Activated CD4-positive, alpha-beta T cell treated with anti-CD3 and anti-CD28 coated beads for 36 hours (primary cell): Measurements from ENCODE around the gene GJE1. TPM values are rescaled to one million over a fixed set of nuclear protein-coding genes. Genes with fewer than 3 reads are reported as not detected.
"Not testable (repeated sequence)": the region's sequence is repeated elsewhere in the genome, so short reads cannot be mapped to it uniquely, and the experiment has no call there.

ENCODE experiments used
- ATAC-seq: fragments of 200-7000 bp; cut with Tn5 transposase; one replicate; pipeline ENCODE4 v1.10.0; 2021; ENCODE audit warnings: mild to moderate bottlenecking, moderate library complexity
- CTCF ChIA-PET: fragments of 350-600 bp; sonication (Branson Sonifier 250); formaldehyde crosslinking; loops from one replicate; lab custom pipeline; 2021; ENCODE audit warnings: antibody characterized with exemption; lab: Charles Lee
- POLR2A ChIA-PET: fragments of 350-600 bp; sonication (Branson Sonifier 250); formaldehyde crosslinking; loops from one replicate; lab custom pipeline; 2021; ENCODE audit warnings: antibody characterized with exemption, inconsistent platforms; lab: Charles Lee
- DNase-seq: peaks from one replicate; pipeline ENCODE4 v3.0.0-alpha.2; 2020
- H3K27ac Mint-ChIP-seq: one replicate; pipeline ENCODE4 v1.8.0; 2021; ENCODE audit warnings: mixed read lengths
- H3K27me3 Mint-ChIP-seq: one replicate; pipeline ENCODE4 v1.8.0; 2021; ENCODE audit warnings: mixed read lengths
- H3K36me3 Mint-ChIP-seq: one replicate; pipeline ENCODE4 v1.8.0; 2021; ENCODE audit warnings: low read depth, mixed read lengths
- H3K4me1 Mint-ChIP-seq: one replicate; pipeline ENCODE4 v1.8.0; 2021; ENCODE audit warnings: mixed read lengths
- H3K4me3 Mint-ChIP-seq: one replicate; pipeline ENCODE4 v1.8.0; 2021; ENCODE audit warnings: mild to moderate bottlenecking, moderate library complexity, mixed read lengths
- H3K9me3 Mint-ChIP-seq: one replicate; pipeline ENCODE4 v1.8.0; 2021; ENCODE audit warnings: low read depth, mixed read lengths
- intact Hi-C, 2 experiments: fragments of 100-400 bp; cut with DNase I in 1 of 2; cut with micrococcal nuclease in 1 of 2; formaldehyde crosslinking; loops; one replicate each; pipeline versions ENCODE4 v1.14.2 to v1.15.1; 2022 to 2024; cut with DNase I, micrococcal nuclease
- total RNA-seq, 2 experiments: library from RNA; stranded (reverse); gene quantifications; one replicate each; pipeline ENCODE4 v1.2.3, GENCODE V29; 2021

The GJE1 gene
- total RNA-seq, 2 experiments from 2014 or later, result not detected

DNA sequence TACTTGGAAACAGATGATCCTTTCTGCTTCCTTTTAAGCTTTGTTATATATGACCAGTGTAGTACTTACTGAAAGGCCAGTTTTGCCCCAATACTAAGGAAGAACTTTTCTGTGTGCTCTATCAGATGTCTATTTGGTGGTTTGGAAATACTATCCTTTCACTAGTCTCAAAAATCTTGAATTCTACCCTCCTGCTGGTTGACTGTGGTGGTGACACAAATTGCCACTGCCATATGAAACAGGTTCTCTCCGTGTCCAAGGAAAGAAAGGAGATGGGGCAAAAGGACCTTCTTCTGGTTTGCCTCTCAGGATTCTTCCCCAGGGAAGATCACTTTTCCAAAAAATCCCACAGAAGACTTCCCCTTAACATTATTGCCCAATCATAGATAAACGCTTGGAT, 6.2 kb downstream of the GJE1 start:
- no peak for DNase-seq
- ChIA-PET POLR2A (no interaction called here), CTCF (interaction anchor here (0.6 to 1.4 kb wide), 3 partner anchors 8 to 1037 kb away, joined by 3 to 4 read pairs (median 3); partner anchors contain the start of genes NMBR and VTA1)
- peaks cover 5% of the 10 kb centered on the region for H3K27me3 Mint-ChIP-seq
- intact Hi-C loops, result no loop called here
- no peak overlapping the region for H3K27ac Mint-ChIP-seq
- no peaks in the 10 kb centered on the region for H3K9me3 Mint-ChIP-seq
- H3K4me3 Mint-ChIP-seq, result no peak overlapping the region
- H3K4me1 Mint-ChIP-seq, result no peaks in the 10 kb centered on the region
- ATAC-seq, result no peak
- H3K36me3 Mint-ChIP-seq, result no peaks in the 10 kb centered on the region

DNA sequence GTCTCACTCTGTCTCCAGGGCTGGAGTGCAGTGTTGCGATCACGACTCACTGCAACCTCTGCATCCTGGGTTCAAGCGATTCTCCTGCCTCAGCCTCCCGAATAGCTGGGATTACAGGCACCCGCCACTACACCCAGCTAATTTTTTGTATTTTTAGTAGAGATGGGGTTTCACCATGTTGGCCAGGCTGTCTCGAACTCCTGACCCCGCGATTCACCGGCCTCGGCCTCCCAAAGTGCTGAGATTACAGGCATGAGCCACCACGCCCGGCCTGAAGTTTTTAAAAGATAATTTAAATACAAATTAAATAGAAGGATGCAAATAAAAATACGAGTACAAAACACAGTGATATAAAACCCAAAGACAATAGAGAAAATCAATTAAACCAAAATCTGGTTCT, 8.8 kb downstream of the GJE1 start:
- CTCF ChIA-PET, result interaction anchor here (1.1 to 7.5 kb wide), 2 partner anchors 15 to 66 kb away, joined by 4 to 69 read pairs; no protein-coding TSS in a partner anchor
- DNase-seq, ATAC-seq, H3K27ac Mint-ChIP-seq, H3K36me3 Mint-ChIP-seq, H3K4me3 Mint-ChIP-seq, POLR2A ChIA-PET, H3K27me3 Mint-ChIP-seq, H3K9me3 Mint-ChIP-seq: not testable (repeated sequence)
- peaks cover 12% of the 10 kb centered on the region for H3K4me1 Mint-ChIP-seq
- intact Hi-C loops, result loop anchor here (10.0 kb wide), 3 partner anchors 403 to 1313 kb away; partner anchors contain the start of genes ADAT2 (in 1 of the 2) and PEX3 (in 1 of the 2)

DNA sequence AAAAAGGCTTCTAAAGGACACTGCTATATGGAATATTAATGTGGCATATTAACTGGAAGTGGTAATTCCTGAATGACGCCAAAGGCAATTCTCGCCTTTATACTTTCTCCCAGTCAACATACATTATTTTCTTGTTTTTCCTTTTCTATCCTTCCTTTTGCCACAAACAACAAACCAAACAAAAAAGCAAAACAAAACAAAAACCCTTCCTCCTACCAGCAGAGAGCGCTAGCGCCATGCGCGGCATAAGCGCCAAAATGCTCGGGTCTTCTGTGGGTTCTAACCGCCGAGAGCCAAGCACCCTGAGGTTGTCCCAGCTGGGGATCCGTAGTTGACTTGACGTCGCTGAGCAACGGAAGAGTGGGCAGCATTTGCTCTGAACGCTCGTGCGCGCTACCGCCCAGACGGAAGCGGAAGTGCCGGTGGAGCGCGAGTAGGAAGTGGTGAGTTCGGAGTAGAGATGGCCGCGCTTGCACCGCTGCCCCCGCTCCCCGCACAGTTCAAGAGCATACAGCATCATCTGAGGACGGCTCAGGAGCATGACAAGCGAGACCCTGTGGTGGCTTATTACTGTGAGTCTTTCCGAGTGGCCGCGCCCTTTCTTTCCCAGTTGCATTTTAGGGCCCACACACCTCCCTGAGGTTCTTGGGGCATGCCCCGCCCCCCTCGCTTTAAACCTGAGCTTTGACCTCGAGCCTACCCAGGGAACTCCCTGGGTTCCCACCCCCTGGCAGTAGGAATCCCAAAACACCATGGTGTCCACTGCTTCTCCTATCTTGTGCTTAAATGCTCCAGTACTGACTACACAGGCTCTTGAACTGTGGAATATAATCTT, 14.3 kb downstream of the GJE1 start, which contains the start of the genes NMBR and VTA1:
TSS of gene NMBR (minus strand) at position 295 of the 835 bp plus-strand sequence. CDS start 58,464 bp downstream, outside the sequence.
TSS of gene VTA1 (plus strand) at position 436 of the 835 bp plus-strand sequence. CDS start at position 461, 25 bp downstream.
- Mint-ChIP-seq H3K4me1 (peaks cover 56% of the 10 kb centered on the region), H3K36me3 (peaks cover 19% of the 10 kb centered on the region), H3K4me3 (peak within 1 kb of the TSS; percentile 97), H3K27me3 (no peaks in the 10 kb centered on the region), H3K9me3 (no peaks in the 10 kb centered on the region), H3K27ac (peak within 1 kb of the TSS; percentile 95)
- peak; percentile 98 for DNase-seq
- peak; percentile 98 for ATAC-seq
- intact Hi-C loops, result loop anchor here (1.0 to 10.0 kb wide), 12 partner anchors 60 to 1695 kb away; partner anchors contain the start of genes ADAT2 (in 2 of the 2), PEX3 (in 2 of the 2), ADGRG6 (in 1 of the 2) and LTV1 (in 1 of the 2)
- POLR2A ChIA-PET, result interaction anchor here (0.7 to 0.8 kb wide), 2 partner anchors 9 to 18 kb away, joined by 4 to 6 read pairs; no protein-coding TSS in a partner anchor
- CTCF ChIA-PET, result interaction anchor here (0.6 to 7.5 kb wide), 13 partner anchors 8 to 327 kb away, joined by 3 to 69 read pairs (median 5); no protein-coding TSS in a partner anchor

DNA sequence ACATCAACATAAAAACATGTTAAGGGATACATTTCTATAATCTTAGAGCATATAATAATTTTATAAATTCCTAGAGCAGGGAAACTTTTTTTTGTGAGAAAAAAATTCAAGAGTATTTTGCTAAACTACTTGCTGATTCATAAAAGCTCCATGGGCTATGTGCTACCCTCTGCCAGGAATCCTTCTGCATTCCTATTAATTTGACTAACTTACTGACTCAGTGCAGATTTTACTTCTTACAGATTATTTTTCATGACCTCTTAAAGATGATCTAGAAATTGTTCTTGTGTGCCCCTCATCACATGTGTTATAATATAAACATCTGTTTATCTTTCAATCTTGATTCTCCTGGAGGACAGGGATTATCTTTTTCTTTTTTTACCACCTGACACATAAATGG, 20.0 kb downstream of the GJE1 start:
- Mint-ChIP-seq H3K4me3 (no peak overlapping the region), H3K36me3 (peaks cover 21% of the 10 kb centered on the region), H3K27ac (peak overlapping the region; percentile 17), H3K9me3 (no peaks in the 10 kb centered on the region), H3K27me3 (no peaks in the 10 kb centered on the region), H3K4me1 (peaks cover 73% of the 10 kb centered on the region)
- ChIA-PET CTCF (interaction anchor here (6.1 kb wide), 1 partner anchor 56 kb away, joined by 36 read pairs; no protein-coding TSS in a partner anchor), POLR2A (interaction anchor here (1.0 kb wide), 1 partner anchor 243 kb away, joined by 6 read pairs; no protein-coding TSS in a partner anchor)
- DNase-seq, result no peak
- no peak for ATAC-seq
- intact Hi-C loops, result no loop called here

DNA sequence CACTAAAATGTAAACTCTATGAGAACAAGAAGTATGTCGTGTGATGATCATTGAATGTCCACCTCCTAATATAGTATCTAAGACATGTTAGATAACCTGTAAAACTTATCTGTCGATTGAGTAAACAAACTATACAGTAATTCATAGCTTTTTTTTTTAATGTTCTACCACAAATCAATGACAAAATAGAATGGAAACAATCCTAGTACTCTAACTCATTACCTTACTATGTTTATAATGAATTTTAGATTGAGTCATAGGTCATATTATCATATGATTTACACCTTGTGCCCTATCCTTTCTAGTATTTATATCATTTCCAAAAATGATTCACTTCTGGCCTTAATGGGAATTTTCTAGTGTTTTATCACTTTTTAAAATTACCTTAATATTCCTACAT, 20.5 kb downstream of the GJE1 start:
- DNase-seq (no peak), ATAC-seq (peak; percentile 60)
- CTCF ChIA-PET, result interaction anchor here (6.1 kb wide), 1 partner anchor 55 kb away, joined by 36 read pairs; no protein-coding TSS in a partner anchor
- POLR2A ChIA-PET, result interaction anchor here (1.0 kb wide), 1 partner anchor 242 kb away, joined by 6 read pairs; no protein-coding TSS in a partner anchor
- intact Hi-C loops, result no loop called here
- no peak overlapping the region for H3K4me3 Mint-ChIP-seq
- H3K36me3 Mint-ChIP-seq, result peaks cover 21% of the 10 kb centered on the region
- peaks cover 71% of the 10 kb centered on the region for H3K4me1 Mint-ChIP-seq
- no peaks in the 10 kb centered on the region for H3K9me3 Mint-ChIP-seq
- H3K27me3 Mint-ChIP-seq, result no peaks in the 10 kb centered on the region
- H3K27ac Mint-ChIP-seq, result peak overlapping the region; percentile 17

DNA sequence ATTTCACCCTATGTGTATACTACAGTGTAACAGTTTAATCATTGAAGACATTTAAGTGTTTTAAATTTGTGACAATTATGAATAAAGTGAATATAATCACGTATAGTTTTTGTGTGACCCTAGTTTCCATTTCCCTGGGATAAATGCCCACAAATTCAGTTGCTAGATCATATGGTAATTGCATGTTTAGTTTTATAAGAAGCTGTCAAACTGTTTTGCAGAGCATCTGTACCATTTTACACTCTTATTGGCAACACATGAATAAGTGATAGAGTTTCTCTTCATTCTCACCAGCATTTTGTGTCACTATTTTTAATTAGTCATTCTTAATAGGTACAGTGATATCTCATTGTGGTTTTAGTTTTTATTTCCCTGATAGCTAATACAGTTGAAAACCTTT, 21.6 kb downstream of the GJE1 start:
- peaks cover 63% of the 10 kb centered on the region for H3K4me1 Mint-ChIP-seq

DNA sequence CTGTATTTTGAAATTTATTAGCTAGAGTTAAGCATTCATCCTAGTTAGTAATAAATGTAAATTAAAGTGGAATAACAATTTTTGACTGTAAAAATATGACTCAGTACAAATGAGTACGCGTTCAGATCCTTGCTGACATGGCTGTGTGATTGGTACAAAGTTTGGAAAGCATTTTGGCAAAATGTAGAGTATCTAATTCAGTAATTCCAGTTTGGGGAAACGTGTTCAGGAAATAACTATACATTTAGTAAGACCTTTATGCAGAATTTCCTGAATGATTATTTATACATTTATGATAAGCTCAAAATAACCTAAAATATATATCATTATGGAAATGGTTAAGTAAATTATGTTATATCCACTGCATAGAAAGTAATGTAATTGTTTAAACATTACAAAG, 22.4 kb downstream of the GJE1 start:
- Mint-ChIP-seq H3K4me1 (peaks cover 60% of the 10 kb centered on the region), H3K27me3 (no peaks in the 10 kb centered on the region), H3K27ac (no peak overlapping the region), H3K4me3 (no peak overlapping the region), H3K36me3 (peaks cover 13% of the 10 kb centered on the region), H3K9me3 (no peaks in the 10 kb centered on the region)
- ChIA-PET CTCF (interaction anchor here (0.6 to 6.1 kb wide), 8 partner anchors 10 to 471 kb away, joined by 3 to 69 read pairs (median 7); partner anchors contain the start of genes NMBR and VTA1), POLR2A (no interaction called here)
- no peak for ATAC-seq
- no peak for DNase-seq
- intact Hi-C loops, result no loop called here

More for the DNA sequence above, 21.6 kb downstream of the GJE1 start:
- CTCF ChIA-PET, result interaction anchor here (1.3 to 6.1 kb wide), 2 partner anchors 54 to 390 kb away, joined by 3 to 36 read pairs; no protein-coding TSS in a partner anchor
- ATAC-seq (no peak), DNase-seq (no peak)
- Mint-ChIP-seq H3K36me3 (peaks cover 16% of the 10 kb centered on the region), H3K9me3 (no peaks in the 10 kb centered on the region), H3K27me3 (no peaks in the 10 kb centered on the region), H3K27ac (no peak overlapping the region), H3K4me3 (no peak overlapping the region)
- POLR2A ChIA-PET, result no interaction called here
- intact Hi-C loops, result no loop called here

DNA sequence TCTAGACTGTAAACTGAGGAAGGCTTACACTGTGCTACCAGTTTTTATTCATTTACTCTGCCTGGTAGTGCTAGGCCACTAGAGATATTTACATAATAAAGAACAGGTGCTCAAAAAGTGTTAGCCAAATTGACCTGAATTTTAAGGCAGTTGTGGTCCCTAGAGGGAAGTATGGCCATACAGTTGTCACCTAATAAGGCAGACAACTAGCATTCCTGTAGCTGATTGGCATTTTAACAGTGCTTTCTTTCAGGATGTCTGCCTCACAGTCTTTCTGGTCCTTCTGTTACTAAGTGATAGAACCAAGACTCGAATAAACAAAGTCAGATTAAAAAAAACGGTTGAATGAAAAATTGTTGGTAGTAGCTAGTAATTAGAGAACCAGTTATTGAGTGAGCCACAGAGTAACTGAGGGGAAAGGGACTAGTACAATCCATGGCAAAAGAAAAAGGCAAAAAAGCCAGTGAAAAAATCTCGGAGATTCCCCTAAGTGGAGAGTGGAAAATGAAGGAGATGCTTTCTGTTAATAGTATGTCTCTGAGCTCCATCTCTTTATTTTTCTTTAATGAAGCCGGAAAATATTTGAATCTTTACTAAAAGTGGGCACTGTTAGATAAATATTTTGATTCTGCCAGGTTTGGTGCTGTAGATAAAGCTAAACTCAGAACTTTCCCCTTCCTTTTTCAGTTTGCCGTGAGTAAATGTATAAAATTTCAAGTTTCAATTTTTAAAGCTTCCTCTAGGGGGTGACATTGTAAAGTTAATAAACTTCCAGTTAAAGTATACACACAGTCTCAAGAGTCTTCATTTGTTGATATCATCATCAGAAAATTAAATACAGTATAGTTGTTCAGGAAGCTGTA, 23.4 kb downstream of the GJE1 start:
- no peaks in the 10 kb centered on the region for H3K27me3 Mint-ChIP-seq
- H3K4me1 Mint-ChIP-seq, result peaks cover 56% of the 10 kb centered on the region
- H3K27ac Mint-ChIP-seq, result peak overlapping the region; percentile 37
- no peak overlapping the region for H3K4me3 Mint-ChIP-seq
- H3K9me3 Mint-ChIP-seq, result no peaks in the 10 kb centered on the region
- intact Hi-C loops, result loop anchor here (2.0 kb wide), 1 partner anchor 51 kb away; no protein-coding TSS in a partner anchor
- DNase-seq, result no peak
- H3K36me3 Mint-ChIP-seq, result peaks cover 3% of the 10 kb centered on the region
- ChIA-PET CTCF (interaction anchor here (0.7 to 6.1 kb wide), 29 partner anchors 9 to 472 kb away, joined by 3 to 69 read pairs (median 4); partner anchors contain the start of genes NMBR and VTA1), POLR2A (interaction anchor here (1.2 kb wide), 1 partner anchor 9 kb away, joined by 6 read pairs; no protein-coding TSS in a partner anchor)
- ATAC-seq, result peak; percentile 55

DNA sequence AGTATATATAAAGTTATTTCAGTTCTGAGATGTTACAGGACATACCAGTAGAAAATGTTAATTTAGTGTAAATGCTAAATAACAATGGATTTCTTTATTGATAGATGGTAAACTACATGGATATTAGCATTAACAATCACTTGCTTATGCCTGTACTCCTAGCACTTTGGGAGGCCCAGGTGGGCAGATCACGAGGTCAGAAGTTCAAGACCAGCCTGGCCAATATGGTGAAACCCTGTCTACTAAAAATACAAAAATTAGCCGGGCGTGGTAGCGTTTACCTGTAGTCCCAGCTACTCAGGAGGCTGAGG, 24.0 kb downstream of the GJE1 start:
- CTCF ChIA-PET, result interaction anchor here (0.7 to 6.1 kb wide), 26 partner anchors 8 to 379 kb away, joined by 3 to 69 read pairs (median 4); partner anchors contain the start of genes NMBR and VTA1
- intact Hi-C loops, result loop anchor here (2.0 kb wide), 1 partner anchor 50 kb away; no protein-coding TSS in a partner anchor
- H3K4me1 Mint-ChIP-seq, result peaks cover 53% of the 10 kb centered on the region
- H3K36me3 Mint-ChIP-seq, H3K4me3 Mint-ChIP-seq, H3K27me3 Mint-ChIP-seq, DNase-seq, H3K9me3 Mint-ChIP-seq, H3K27ac Mint-ChIP-seq, ATAC-seq: not testable (repeated sequence)
- POLR2A ChIA-PET, result interaction anchor here (1.2 kb wide), 1 partner anchor 9 kb away, joined by 6 read pairs; no protein-coding TSS in a partner anchor

DNA sequence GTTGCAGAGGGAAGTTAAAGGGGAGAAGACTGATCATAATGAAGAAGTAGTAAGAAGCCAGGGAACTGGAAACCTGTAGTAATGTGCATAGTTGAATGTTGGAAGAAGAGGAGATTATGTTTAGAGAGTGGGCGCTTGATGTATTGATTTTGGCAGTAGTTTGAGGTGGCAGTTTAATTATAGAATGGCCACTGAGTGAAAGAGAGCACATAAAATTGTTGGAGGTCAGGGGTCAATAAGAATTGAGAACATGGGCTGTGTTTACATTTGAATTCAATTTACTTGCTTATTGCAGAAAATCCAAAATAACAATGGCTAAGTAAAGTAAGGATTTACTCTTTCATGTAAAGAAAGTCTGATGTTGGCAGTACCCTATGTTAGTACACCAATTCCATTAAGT, 30.1 kb downstream of the GJE1 start:
- peaks cover 10% of the 10 kb centered on the region for H3K36me3 Mint-ChIP-seq
- no peaks in the 10 kb centered on the region for H3K27me3 Mint-ChIP-seq
- H3K4me1 Mint-ChIP-seq, result peaks cover 24% of the 10 kb centered on the region
- ChIA-PET CTCF (interaction anchor here (1.6 kb wide), 1 partner anchor 15 kb away, joined by 7 read pairs; the partner anchor contains the start of genes NMBR and VTA1), POLR2A (no interaction called here)
- DNase-seq (no peak), ATAC-seq (no peak)
- intact Hi-C loops, result no loop called here
- H3K4me3 Mint-ChIP-seq, result no peak overlapping the region
- H3K9me3 Mint-ChIP-seq, result no peaks in the 10 kb centered on the region
- no peak overlapping the region for H3K27ac Mint-ChIP-seq
